Smooth muscle cell (in vitro differentiated cells): ENCODE results near the gene TMEM165. TPM values are rescaled to one million over a fixed set of nuclear protein-coding genes. Genes with fewer than 3 reads are reported as not detected.
A peak's percentile ranks its signal among the peaks of the same experiment; 100 is the strongest.

Experiments used
- DNase-seq: peaks from one replicate; lab custom pipeline; 2025; ENCODE audit not compliant: unreplicated experiment; lab: John Stamatoyannopoulos, UW
- H2AFZ ChIP-seq: fragments of 200-600 bp; sonication (generic); 2 replicates; pipeline ENCODE4 v1.6.0; 2016; ENCODE audit warnings: antibody characterized with exemption, low read depth, mild to moderate bottlenecking
- H3F3A ChIP-seq: fragments of 200-600 bp; sonication (generic); 2 replicates; pipeline ENCODE4 v1.6.0; 2017; ENCODE audit warnings: antibody characterized with exemption, low read depth
- H3K27ac ChIP-seq: fragments of 200-600 bp; sonication (generic); 2 replicates; pipeline ENCODE4 v1.5.1; 2016; ENCODE audit warnings: low read depth, mild to moderate bottlenecking
- H3K27me3 ChIP-seq: fragments of 200-600 bp; sonication (generic); 2 replicates; pipeline ENCODE4 v1.6.1; 2016; ENCODE audit warnings: low read depth, mild to moderate bottlenecking
- H3K36me3 ChIP-seq: fragments of 200-600 bp; sonication (generic); 2 replicates; pipeline ENCODE4 v1.5.1; 2016; ENCODE audit warnings: low read depth
- H3K4me1 ChIP-seq: fragments of 200-600 bp; sonication (generic); 2 replicates; pipeline ENCODE4 v1.5.1; 2016; ENCODE audit warnings: low read depth
- H3K4me2 ChIP-seq: fragments of 200-600 bp; sonication (generic); 2 replicates; pipeline ENCODE4 v1.6.0; 2016; ENCODE audit warnings: mild to moderate bottlenecking
- H3K4me3 ChIP-seq: fragments of 200-600 bp; sonication (generic); 2 replicates; pipeline ENCODE4 v1.5.1; 2016; ENCODE audit warnings: mild to moderate bottlenecking
- H3K79me2 ChIP-seq: fragments of 200-600 bp; sonication (generic); 2 replicates; pipeline ENCODE4 v1.6.0; 2016; ENCODE audit warnings: low read depth, mild to moderate bottlenecking
- H3K9ac ChIP-seq: fragments of 200-600 bp; sonication (generic); 2 replicates; pipeline ENCODE4 v1.6.0; 2016; ENCODE audit warnings: low read depth
- H3K9me3 ChIP-seq: fragments of 200-600 bp; sonication (generic); replicated peaks from 2 replicates; pipeline ENCODE4 v1.5.1; 2016; ENCODE audit warnings: low read depth
- H4K20me1 ChIP-seq: fragments of 200-600 bp; sonication (generic); 2 replicates; pipeline ENCODE4 v1.6.0; 2016; ENCODE audit warnings: low read depth
- CTCF ChIP-seq: fragments of 200-600 bp; sonication (generic); IDR thresholded peaks from 2 replicates; pipeline ENCODE4 v1.5.1; 2017; ENCODE audit warnings: borderline replicate concordance, mild to moderate bottlenecking, antibody characterized with exemption; ENCODE audit not compliant: insufficient read depth, poor library complexity, severe bottlenecking
- WGBS: methylation state at CpG from one replicate; pipeline ENCODE4 v1.1.7; 2016; ENCODE audit warnings: low lambda C conversion rate; 5-methylcytosine and 5-hydroxymethylcytosine counted together
- polyA plus RNA-seq: library from polyadenylated mRNA; unstranded; fragments of >200 nt; fragmentation: Nextera tagmentation; extraction: Ambion mirVana; gene quantifications from 2 replicates; pipeline ENCODE4 v1.2.1, GENCODE V29; 2016
- total RNA-seq: library from RNA; depleted of rRNA; stranded (reverse); fragments of >200 nt; gene quantifications from 2 replicates; pipeline ENCODE4 v1.2.3, GENCODE V29; 2014

TMEM165 gene
- 235 and 266 TPM in 2 replicates for total RNA-seq
- 167 and 178 TPM in 2 replicates for polyA plus RNA-seq

- peaks cover 20% of the 10 kb centered on the region for H3K4me1 ChIP-seq
Observed at GRCh38 chr4:55395529-55396307, at the start of gene TMEM165. TSS of gene TMEM165 (plus strand) at chr4:55395957. CDS start at chr4:55396190, 233 bp downstream.

GRCh38 chr4:55345980-55346850 is 49.5 kb upstream of the TMEM165 start, which contains the start of gene SRD5A3:
TSS of gene SRD5A3 (plus strand) at chr4:55346242. CDS start at chr4:55346337, 95 bp downstream.
- peak within 1 kb of the TSS; percentile 86 for H3K4me3 ChIP-seq
- peak within 1 kb of the TSS; percentile 87 for H3K27ac ChIP-seq
- no peaks in the 10 kb centered on the region for H4K20me1 ChIP-seq
- H3K9ac ChIP-seq, result peak within 1 kb of the TSS; percentile 89
- peaks cover 17% of the 10 kb centered on the region for H3K4me1 ChIP-seq
- no peaks in the 10 kb centered on the region for H3K9me3 ChIP-seq
- H3F3A ChIP-seq, result peaks cover 12% of the 10 kb centered on the region
- WGBS, result under 1% methylated on average over 86 of the region's 95 CpGs
- peak; percentile 74 for DNase-seq
- TF ChIP-seq CTCF, result peak; percentile 97
- H3K4me2 ChIP-seq, result peak within 1 kb of the TSS; percentile 91
- H3K27me3 ChIP-seq, result no peaks in the 10 kb centered on the region
- no peaks in the 10 kb centered on the region for H3K36me3 ChIP-seq
- peaks cover 30% of the 10 kb centered on the region for H3K79me2 ChIP-seq
- peak within 1 kb of the TSS; percentile 92 for H2AFZ ChIP-seq

More at GRCh38 chr4:55395529-55396307, at the start of gene TMEM165:
- WGBS, result 1% methylated on average over 71 of the region's 95 CpGs
- Histone ChIP-seq H3F3A (peaks cover 19% of the 10 kb centered on the region), H3K9ac (peak within 1 kb of the TSS; percentile 94), H3K27me3 (no peaks in the 10 kb centered on the region), H3K4me2 (peak within 1 kb of the TSS; percentile 97), H3K9me3 (no peaks in the 10 kb centered on the region), H4K20me1 (peaks cover 44% of the 10 kb centered on the region), H3K79me2 (peaks cover 47% of the 10 kb centered on the region), H3K4me3 (peak within 1 kb of the TSS; percentile 92), H3K36me3 (no peaks in the 10 kb centered on the region), H2AFZ (peak within 1 kb of the TSS; percentile 61), H3K27ac (peak within 1 kb of the TSS; percentile 96)
- no peak for TF ChIP-seq CTCF
- DNase-seq, result peak; percentile 78

- Histone ChIP-seq H3K27me3 (no peaks in the 10 kb centered on the region), H3K4me2 (peak overlapping the region; percentile 91), H3K36me3 (no peaks in the 10 kb centered on the region), H3K4me3 (peak overlapping the region; percentile 86), H3K79me2 (peaks cover 30% of the 10 kb centered on the region), H3K27ac (peak overlapping the region; percentile 87), H2AFZ (peak overlapping the region; percentile 92), H3F3A (peaks cover 12% of the 10 kb centered on the region), H3K9me3 (no peaks in the 10 kb centered on the region), H3K4me1 (peaks cover 17% of the 10 kb centered on the region), H4K20me1 (no peaks in the 10 kb centered on the region), H3K9ac (peak overlapping the region; percentile 89)
- no peak for TF ChIP-seq CTCF
- DNase-seq, result no peak
- 23% methylated on average over 16 of the region's 16 CpGs for WGBS
Observed at GRCh38 chr4:55346851-55347255, 48.9 kb upstream of the TMEM165 start.
